ENCODE measurements around the gene CEP295NL.
"Not testable (repeated sequence)": the region's sequence is repeated elsewhere in the genome, so short reads cannot be mapped to it uniquely, and the experiment has no call there.

CEP295NL gene

DNA sequence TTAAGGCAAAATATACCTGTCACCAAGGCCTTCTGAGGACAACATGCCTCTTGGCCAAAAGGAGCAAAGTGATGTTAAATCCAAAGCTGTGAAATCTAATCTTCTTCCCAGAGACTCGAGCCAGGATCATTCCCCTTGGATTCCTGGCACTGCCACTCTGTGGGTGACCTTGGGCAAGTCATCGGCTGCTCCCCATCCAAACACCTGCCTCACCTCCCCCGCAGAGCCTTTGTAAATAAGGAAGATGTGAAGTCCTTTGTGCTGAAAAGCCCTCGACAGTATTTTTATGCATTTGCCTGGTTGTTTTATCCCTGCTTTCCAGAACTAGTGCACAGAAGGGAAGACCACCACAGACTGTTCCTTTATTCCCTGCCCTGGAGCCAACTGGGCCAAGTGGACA lies 5.4 kb upstream of the CEP295NL start:
- no peak for DNase-seq

DNA sequence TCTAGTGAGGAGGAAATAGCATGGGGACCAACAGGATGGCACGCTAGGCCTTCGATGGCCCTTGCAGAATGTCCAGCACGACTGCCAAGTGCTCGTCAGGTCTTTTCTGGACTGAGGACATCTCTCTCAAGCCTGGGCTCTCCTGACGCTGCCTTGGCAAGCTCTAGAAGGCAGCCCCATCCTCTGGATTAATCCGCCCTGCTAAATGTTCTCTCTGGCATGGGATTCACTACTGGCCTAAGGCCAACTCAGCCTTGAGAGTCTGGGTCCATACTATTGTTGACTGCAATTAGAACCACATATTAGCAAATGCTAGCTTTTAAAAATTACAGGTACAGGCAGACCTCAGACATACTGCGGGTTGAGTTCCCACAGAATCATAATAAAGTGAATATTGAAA lies 2.5 kb upstream of the CEP295NL start:
- DNase-seq, result no peak

DNA sequence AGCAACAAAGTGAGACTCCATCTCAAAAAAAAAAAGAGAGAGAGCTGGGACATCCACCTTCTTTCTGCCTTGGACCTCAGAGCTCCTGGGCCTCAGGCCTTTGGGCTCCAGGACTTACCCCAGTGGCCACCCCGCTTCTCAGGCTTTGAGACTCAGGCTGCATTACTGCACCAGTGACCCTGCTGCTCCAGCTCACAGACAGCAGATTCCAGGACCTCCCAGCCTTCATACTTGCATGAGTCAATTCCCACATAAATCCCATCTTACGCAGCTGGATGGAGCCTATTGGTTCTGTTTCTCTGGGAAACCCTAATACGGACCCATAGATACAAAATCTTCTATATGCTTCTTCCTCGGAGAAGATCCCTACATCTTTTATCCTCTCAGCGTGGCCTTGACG lies 2.1 kb upstream of the CEP295NL start:
- DNase-seq, result no peak

DNA sequence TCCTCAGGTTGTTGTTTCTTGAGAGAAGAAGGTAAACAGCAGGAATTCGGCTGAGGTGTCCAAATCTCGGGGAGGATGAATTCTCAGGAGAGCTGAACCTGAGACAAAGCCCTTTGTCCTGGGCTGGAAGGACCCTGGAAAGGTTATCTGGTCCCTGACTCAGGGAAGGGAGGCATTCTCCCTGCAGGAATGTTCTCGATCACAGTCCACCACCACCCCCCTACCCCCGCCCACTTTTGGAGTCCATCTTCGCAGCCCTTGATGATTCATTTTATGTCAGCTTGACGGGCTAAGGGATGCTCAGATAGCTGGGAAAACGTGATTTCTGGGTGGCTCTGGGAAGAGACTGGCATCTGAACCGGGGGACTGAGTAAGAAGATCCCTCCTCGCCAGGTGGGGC lies 1.4 kb upstream of the CEP295NL start:
- no peak for DNase-seq

DNA sequence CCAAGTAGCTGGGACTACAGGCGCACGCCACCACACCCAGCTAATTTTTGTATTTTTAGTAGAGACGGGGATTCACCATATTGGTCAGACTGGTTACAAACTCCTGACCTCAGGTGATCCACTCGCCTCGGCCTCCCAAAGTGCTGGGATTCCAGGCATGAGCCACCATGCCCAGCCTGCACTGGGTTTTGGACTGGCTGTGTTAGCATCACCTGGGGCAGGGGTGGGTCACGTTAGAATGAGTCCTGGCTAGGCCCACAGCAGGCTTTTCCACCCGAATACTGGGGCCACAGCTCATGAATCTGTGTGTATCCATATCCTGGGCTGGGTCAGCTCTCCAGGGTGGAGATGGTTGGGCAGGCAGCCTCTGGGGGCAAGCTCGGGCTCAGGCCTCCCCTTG lies 770 bp downstream of the CEP295NL start:
- DNase-seq, result not testable (repeated sequence)

DNA sequence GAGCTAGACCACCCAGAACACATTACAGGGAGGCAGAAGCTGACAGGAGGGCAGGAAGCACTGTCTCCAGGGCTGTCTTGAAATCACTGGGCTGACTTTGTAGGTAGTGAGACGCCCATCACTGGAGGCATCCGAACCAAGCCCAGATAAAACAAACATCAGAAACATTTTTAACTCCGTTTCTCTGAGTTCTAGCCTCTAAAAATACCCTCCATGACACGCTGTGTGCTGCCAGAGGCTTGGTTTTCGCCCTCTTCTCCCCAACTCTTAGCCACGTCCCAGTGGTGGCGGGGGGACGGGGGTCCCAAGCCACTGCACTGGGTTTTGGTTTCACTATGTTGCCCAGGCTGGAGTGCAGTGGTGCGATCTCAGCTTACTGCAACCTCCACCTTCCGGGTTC lies 1.2 kb downstream of the CEP295NL start:
- DNase-seq, result no peak

DNA sequence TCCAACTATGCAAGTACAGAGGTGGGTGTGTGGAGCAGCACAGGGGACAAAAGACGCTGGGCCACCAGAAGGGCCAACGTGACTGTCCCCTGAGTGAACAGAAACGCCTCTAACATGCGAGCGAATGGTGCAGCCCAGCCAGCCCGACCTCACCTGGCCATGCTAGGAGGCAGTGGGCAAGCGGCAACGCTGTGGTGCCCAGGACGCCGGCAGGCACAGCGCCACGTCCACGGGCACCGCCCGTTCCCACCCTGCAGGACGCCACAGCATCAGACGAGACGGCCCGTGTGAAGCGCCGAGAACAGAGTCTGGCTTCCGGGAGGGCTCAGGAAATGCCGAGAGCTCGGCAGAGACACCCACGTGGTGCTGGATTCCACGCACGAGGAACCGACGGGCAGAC lies 2.2 kb downstream of the CEP295NL start:
- no peak for DNase-seq

DNA sequence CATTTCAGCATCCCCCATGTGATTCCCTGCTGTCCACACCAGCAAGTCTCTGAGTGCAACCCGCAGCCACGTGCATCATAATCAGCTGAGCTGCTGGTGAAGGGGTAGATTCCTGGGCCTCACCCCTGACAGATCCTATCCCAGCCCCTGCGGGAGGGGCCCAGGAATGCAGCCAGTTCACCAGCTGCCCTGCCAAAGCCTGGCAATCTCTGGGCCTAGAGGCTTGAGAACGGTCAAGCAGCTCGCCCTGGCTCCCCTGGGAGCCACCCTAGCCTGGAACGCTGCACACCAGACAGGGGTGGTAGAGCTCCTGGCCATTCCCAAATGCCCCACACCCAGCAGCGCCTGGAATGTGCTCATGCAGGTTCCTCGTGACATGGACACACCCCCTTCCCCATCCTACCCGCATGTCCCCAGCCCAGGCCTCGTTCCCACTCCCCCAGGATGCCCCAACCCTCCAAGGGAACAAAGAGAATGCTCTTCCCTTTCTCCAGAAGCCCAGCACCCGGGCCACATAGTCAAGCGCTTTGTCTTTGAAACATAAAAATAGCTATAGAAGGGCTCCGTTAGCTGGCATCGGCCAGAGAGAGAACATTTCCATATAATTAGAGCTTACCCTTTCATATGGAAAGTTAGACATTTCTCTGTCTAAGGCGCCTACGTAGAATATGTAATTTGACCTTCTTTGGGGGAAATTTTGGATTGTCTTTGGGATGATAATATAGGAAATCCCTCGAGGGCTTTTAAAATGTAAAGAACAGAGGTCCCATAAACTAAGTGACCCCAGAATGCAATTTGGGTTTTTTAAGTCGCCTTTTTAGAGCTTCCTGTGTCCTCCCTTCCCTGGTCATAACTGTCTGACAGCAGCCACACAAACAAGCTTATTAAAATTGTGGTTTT lies 3.4 kb downstream of the CEP295NL start:
- DNase-seq, result peak in 37 of 56 donors; percentile 23 to 80 (median 58)

DNA sequence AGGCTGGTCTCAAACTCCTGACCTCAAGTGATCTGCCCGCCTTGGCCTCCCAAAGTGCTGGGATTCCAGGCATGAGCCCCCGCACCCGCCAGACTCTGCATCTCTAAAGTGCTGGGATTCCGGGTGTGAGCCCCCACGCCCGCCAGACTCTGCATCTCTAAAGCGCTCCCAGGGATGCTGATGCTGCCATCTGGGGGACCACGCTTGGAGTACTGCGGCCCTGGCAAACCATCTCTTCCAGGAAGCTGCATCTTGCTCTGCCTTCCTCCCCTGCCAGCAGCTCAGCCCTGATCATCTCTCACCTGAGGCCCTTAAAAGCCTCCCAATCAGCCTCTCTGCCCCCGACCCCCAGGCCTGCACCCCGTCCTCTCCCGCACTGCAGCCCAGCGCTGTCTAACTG lies 4.1 kb downstream of the CEP295NL start:
- peak in 3 of 56 donors; percentile 37 to 50 (median 45) for DNase-seq

DNA sequence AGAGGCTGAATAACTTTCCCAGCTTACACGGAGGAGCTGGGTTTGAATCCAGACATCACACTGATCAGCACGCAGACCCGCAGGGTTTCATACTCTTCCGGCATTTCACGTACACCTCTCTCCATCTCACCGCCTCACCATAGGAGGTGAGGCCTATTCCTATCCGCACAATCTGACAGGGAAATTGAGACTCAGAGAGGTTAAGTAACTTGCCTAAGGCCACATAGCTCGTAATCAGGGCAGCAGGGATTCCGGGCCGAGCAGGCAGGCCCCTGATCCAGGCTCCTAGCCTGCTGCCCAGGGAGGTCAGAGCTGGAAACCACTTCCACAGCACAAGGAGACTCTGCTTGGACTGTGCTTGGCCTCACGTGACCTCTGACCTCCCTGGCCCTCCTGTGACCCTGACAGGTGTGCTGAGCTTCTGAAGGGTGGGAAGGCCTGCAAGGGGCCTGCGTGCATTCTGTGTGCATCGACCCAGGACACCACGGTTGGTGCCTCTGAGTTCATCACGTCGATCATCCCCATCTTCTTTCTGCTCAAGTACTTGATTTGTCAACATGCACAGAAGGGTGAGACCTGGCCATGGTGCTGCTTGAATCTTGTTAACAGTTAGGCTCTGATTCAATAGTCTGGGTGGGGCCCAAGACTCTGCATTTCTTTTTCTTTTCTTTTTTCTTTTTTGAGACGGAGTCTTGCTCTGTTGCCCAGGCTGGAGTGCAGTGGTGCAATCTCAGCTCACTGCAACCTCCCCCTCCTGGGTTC lies 4.7 kb downstream of the CEP295NL start:
- DNase-seq, result no peak

DNA sequence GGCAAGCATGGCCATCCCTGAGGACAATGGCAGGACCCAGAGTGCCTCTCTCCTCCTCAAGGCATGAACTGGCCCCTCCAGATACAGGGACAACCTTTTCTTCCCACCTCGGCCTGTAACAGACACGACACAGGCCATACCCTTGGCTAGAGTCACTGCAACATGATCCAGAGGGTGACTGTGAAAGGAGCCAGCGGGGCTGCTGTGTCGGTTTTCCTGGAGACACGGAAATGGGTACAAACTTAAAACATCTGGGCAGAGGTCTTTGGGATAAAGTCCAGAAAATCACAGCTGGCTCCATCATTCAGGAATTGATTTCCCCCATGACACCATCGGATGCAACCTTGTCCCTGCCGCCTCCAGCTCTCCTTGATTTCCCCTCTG lies 5.3 kb downstream of the CEP295NL start:
- DNase-seq, result no peak

DNA sequence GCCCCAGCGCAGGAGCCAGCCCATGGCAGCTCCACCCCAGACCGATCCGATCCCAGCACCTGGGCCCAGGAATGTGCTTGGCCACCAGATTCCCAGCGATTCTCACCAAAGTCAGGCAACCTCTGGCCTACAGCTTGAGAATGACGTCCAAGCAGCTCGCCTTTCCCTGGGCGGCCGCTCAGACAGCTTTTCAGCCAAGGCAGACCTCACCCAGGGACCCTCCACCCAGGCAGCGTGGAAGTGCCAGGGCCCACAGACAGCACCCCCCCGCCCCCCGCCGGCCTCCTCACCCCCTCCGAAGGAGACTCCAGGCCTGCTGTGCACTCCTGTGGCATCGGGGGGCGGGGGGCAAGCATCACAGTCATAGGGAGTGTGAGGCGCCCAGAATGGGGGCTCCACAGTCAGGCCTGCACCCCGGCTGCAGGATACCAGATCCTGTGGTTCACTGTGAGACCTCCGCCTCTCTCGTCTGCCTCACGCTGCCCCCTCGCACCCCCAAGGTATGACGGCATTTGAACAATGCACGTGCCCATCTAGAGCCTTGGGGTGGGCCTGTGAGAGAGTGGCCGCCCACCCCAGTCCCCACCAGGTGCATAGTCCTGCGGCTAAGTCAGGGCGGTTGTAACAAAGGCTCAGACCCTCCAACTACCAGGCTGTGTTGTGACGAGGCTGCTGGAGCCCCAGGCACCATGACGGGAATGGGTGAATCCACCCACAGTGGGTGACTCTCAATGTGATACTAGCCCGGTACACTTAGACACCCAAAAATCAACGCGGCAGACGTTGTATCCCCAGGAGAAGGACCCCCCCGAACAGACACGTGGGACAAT lies 6.0 kb downstream of the CEP295NL start:
- no peak for DNase-seq

DNA sequence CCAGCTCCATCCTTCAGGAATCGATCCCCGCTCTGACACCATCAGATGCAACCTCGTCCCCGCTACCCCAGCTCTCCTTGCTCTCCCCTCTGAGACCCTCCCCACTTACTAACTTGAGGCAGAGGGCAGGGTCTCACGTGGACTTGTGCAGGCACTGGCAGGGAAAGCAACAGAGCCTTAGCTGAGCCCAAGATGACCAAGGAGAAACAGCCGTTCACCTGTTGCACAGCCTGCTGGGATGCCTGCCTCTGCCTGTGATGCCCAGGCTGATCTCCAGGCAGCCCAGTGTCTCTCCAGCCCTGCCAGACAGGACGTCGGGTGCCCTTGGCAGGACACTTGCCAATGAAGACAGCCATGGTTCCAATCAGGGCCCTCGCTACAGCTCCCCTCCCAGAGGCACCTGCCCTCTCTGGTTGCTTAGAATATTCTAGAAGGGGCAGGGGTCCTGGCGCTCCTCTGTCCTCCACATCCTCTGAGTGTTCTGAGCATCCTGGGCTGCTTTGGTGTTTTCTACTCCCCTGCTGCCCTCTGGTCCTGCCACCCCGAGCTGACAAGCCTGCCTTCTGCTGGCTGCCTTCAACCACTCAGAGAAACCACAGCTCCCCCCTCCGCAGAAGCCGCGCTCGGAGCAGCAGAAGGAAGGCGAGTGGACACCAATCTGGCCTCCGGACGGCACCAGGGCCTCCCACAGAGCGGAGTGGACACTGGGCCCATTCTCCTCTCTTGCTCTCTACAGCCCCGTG lies 6.7 kb downstream of the CEP295NL start:
- peak in 53 of 56 donors; percentile 24 to 90 (median 74) for DNase-seq

DNA sequence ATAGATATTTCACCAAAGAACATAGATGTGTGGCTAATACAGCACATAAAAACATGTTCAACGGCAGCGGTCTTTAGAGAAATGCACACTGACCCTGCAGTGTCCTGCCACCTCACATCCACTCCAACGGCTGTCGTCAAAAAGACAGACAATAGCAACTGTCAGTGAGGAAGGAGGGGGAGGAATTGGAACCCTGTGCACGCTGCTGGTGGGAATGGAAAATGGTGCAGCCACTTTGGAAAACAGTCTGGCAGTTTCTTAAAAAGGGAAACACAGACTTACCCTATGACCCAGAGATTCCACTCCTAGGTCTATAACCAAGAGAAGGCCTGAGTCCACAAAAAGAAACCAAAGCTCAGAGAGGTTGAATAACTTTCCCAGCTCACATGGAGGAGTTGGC lies 7.7 kb downstream of the CEP295NL start:
- peak in 5 of 56 donors; percentile 17 to 46 (median 24) for DNase-seq

DNA sequence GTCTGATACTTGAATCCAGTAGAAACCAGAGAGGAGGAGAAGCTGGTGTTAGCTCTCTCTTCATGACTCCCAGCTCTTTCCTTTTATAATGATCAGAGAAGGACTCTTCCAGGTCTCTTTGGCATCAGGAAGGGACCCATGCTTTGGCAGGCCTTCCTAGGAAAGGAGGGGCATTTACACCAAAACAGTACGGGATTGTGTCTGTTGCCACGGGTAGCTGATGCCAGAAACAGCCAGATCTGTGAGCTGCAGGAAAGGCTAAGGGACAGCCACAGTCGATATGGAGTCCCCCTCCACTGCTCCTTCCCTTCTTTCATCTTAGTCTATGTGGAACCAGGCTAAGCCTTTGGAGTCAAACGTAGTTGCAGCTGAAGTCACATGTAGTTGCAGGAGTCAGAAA lies 9.3 kb downstream of the CEP295NL start:
- peak in 25 of 56 donors; percentile 19 to 69 (median 44) for DNase-seq

DNA sequence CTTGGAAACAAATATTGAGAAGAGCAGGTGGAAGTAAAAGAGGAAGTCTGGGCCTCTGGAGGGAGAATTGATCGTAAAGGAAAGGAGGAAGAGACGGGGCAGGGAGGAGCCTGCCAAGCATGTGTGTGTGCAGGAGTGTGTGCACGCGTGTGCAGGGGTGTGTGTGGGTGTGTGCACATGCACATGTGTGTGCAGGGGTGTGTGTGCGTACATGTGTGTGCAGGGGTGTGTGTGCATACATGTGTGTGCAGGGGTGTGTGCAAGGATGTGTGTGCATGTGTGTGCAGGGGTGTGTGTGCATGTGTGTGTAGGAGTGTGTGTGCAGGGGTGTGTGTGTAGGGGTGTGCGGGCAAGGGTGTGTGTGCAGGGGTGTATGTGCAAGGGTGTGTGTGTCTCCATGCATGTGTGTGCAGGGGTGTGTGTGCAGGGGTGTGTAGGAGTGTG lies 10.0 kb downstream of the CEP295NL start:
- no peak for DNase-seq

DNA sequence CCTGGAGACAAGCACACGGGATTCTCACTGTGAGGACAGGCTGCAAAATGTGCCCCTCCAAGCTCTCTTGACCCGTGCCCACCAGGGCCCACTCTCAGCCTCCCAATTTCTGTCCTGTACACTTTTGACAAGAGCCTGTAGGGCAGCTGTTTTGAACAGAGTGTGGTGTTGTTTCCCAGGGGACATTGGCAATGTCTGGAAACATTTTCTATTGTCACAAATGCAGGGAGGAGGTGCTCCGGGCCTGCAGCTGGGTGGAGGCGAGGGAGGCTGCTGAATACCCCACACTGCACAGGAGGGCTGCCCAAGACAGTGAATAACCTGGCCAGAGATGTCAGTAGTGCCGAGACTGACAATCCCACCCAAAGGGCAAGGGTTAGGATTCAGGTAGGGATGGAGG lies 10.5 kb downstream of the CEP295NL start:
- DNase-seq, result peak in 33 of 56 donors; percentile 18 to 76 (median 50)

DNA sequence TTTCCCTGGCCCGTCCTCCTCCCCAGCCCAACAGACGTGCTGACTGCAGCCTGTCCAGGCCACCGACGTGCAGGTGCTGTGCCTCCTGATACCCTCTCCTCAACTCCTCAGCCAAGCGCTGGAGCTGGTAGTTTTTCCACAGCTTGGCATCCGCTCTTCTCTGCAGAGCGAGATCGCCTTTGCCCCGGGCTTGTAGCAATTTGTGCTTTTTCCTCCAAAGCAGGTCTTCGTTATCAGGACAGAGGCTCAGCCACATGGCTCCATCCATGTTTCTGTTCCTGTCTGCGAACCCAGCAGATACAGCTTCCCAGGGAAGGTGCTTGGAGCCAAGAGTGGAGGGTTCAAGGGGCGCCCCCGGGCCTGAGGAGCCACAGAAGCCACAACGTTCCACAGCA lies 10.9 kb downstream of the CEP295NL start:
- DNase-seq, result peak in 1 of 56 donors; percentile 54

DNA sequence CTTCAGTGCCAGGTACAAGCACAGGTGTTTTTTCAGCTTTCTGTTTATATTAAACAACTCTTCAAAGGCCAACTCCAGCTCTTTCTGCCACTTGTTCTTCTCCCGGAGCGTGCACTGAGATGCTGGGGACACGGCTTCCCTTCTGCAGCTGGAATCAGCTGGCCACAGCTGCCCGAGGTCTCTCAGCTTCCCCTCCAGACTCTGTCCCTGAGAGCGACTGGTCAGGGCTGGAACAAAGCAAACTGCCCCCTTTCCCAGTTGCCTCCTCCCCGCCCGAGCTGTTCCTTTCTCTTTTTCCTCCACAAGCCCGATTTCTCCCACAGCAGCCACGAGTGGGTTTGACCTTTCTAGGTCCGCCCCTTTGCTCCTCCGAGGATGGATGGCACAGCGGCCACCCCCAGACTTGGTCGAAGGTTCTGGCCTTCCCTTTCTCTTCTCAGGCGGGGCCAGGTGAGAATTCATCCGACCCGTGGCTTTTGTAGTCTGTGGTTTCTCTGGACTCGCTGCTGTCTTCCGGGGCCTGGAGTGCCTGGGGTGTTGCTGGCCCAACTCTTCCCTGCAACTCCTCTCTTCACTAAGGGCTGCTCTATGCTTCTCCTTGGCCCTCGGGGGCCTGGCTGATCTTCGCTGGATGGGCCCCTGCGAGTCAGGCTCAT lies 11.5 kb downstream of the CEP295NL start:
- DNase-seq, result peak in 9 of 56 donors; percentile 21 to 48 (median 36)

DNA sequence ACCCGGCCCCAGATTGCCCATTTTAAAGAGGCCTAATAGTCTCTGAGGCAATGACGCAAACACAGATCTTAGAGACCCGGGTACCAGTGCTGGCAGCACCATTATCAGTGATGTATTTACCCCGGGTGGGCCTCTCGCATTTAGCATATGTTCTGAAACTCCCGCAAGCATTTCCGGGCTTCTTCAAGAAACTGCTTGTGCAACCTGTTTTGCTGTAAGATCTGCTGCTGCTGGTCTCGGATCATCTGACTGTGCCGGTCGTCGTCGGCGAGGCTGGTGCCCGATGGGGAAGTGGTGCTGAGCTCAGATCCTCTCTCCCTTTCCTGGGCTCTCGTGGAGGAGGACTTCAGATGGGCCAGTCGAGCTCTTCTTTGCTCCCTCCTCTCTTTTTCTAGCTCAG lies 12.5 kb downstream of the CEP295NL start:
- DNase-seq, result peak in 27 of 56 donors; percentile 18 to 60 (median 38)

Data from nucleus accumbens (tissue), 56 donors.